ENCODE measurements around the gene PHEX.
"Not testable (repeated sequence)": the region's sequence is repeated elsewhere in the genome, so short reads cannot be mapped to it uniquely, and the experiment has no call there.

The PHEX gene

DNA sequence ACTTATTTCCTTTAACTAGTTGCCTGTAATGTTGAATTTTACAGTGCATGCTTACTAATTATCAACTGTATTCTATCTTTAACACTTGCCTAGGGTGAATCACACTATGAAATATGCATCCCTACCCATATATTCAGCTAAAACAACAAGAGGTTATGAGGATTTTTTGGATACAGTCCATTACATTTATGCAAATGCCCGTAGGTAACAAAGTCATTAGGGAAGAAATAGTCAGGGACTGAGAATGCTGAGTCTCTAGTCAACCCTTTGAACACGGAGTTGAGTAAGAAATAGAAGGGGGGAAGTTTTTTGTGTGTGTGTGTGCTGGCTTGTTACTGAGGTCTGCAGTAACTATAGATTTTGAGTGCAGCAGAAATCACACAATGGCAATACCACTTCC lies 214.5 kb downstream of the PHEX start:
- no peak for DNase-seq (ENCODE audit: low read depth)

GRCh38 chrX:22247169-22247568 lies 215.0 kb downstream of the PHEX start:
- no peak for DNase-seq (ENCODE audit: low read depth)

DNA sequence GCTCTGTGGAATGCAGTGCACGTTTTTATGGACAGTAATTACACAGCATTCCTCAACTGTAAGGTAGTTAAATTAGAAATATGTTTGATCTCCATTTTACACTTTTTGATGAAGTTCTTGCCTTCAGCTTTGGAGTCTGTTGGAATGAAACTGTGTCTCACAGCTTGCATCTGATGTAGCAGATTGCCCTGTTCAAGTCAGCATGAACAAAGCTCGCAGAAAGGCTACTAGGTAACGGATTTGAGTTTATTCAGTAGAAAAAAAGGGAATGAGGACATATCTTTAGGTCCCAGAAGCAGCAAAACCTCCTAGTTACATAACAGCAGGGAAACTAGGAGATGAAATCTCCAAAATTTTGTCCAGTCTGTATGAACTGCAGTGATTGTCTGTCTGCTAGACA lies 216.3 kb downstream of the PHEX start:
- no peak for DNase-seq (ENCODE audit: low read depth)

DNA sequence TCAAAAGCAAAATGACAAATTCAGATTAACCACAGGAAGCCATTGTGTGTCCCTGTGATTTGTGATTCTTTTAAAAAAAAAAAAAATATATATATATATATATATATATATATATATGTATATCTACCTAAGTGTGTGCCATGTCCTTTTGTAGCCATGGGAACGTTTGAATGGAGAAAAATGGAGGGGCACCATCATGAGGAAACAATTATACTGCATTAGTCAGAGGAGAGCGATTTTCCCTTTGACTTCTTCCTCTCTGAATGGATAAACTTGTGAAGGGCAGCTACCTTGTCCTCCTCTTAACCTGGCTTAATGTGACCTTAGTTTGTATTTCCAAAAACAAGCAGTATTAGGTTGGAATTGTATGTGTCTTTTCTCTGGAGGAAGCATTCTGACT lies 217.2 kb downstream of the PHEX start:
- DNase-seq (ENCODE audit: low read depth), result no peak

GRCh38 chrX:22268706-22269105 lies 236.6 kb downstream of the PHEX start:
- DNase-seq (ENCODE audit: low read depth), result no peak

GRCh38 chrX:22272613-22273012 lies 240.5 kb downstream of the PHEX start, which contains the start of gene CBLL2:
TSS of gene CBLL2 (plus strand) at chrX:22272913. CDS start at chrX:22272992, 79 bp downstream.
- DNase-seq (ENCODE audit: low read depth), result no peak

- DNase-seq (ENCODE audit: low read depth), result no peak
Observed at GRCh38 chrX:22273714-22274317, 241.7 kb downstream of the PHEX start.

DNA sequence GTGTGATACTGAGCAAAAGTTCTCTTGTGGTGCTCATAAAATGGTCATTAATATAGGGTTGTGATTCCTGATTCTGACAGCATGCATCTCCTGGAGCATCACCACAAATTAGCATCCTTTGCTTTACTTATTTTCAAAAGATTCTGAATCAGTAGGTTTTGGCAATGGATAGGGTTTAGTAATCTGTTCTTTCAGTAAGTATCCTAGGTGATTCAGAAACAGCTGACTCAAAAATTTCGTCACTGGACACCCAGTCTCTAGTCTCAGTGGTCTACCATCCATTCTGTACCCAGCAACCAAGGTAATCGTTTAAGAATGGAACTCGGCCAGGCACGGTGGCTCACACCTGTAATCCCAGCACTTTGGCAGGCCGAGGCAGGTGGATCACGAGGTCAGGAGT lies 244.7 kb downstream of the PHEX start:
- no peak for DNase-seq (ENCODE audit: low read depth)

DNA sequence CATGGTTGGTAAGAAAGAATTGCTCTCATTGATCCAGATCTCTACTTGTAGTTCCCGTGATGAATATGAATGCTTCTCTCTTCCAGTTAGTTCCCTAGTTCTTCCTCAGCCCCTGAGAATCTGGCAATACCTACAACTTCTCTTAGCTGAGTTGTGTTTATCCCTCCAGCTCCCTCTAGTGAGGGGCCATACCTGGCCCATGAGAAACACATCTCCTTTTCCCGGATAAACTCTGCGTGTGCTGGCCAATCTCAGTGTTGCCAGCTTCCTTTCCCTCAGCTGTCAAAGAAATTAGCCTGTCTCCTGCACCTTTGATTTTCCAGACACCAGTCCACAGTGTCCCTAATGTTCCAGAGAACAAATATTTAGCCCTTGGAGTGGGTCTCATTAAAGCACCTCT lies 246.2 kb downstream of the PHEX start:
- no peak for DNase-seq (ENCODE audit: low read depth)

DNA sequence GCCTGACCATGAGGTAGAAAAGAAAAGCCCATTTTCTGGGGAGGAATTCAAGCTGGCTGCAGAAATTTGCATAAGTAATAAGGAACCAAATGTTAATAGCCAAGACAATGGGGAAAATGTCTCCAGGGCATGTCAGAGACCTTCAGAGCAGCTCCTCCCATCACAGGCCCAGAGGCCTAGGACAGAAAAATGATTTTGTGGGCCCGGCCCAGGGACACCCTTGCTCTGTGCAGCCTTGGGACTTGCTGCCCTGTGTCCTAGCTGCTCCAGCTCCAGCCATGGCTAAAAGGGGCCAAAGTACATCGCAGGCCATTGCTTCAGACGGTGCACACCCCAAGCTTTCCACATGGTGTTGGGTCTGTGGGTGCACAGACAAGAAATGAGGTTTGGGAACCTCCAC lies 257.1 kb downstream of the PHEX start:
- not testable (repeated sequence) for DNase-seq (ENCODE audit: low read depth)

- DNase-seq (ENCODE audit: low read depth), result no peak
Observed at GRCh38 chrX:22296871-22297270, 264.7 kb downstream of the PHEX start.

GRCh38 chrX:22300130-22300529 lies 268.0 kb downstream of the PHEX start:
- DNase-seq (ENCODE audit: low read depth), result no peak

Measured in stimulated activated CD8-positive, alpha-beta memory T cell treated with anti-CD3 and anti-CD28 coated beads, Interleukin-4, amount 100 ng/mL, for 24 hours (primary cell).